Measurements from ENCODE around the gene GNG7.
"Not testable (repeated sequence)": the region's sequence is repeated elsewhere in the genome, so short reads cannot be mapped to it uniquely, and the experiment has no call there.

Gene GNG7

DNA sequence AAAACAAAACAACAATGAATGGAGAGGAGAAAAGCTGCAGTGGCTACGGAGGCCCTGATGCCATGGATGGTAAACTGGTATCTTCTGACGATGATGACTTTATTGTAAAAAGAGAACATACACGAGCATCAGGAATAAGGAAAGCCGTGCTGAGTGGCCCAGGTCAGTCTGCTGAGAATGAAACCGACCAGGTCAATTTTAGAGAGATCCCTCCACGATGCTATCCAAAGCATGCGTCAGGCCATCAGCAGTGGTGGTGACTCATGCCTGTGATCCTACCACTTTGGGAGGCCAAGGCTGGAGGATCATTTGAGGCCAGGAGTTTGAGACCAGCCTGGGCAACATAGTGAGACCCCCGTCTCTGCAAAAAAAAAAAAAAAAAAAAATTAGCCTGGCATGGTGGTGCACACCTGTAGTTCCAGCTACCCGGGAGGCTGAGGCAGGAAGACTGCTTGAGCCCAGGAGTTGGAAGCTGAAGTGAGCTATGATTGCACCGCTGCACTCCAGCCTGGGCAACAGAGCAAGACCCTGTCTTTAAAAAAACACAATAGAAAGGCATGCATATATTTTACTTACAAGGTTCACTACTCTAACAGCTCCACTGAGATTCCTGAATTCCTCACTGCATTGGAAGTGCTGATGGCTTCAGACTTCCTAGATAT is 164.3 kb downstream of the GNG7 start:
- Histone ChIP-seq H3K27ac (replicated peaks; ENCODE audit: low read length) (no peak overlapping the region), H3K4me1 (ENCODE audit: control insufficient read depth in 2 of 2, insufficient read depth in 1 of 2, low read depth in 1 of 2, low read length in 2 of 2) (peaks cover 9 to 12% of the 10 kb centered on the region in 2 donors), H4K91ac (ENCODE audit: low read depth, low read length, poor library complexity) (no peak overlapping the region), H2BK15ac (ENCODE audit: low read length) (no peak overlapping the region), H2BK5ac (ENCODE audit: low read length) (no peak overlapping the region), H3K14ac (ENCODE audit: low read length) (no peak overlapping the region), H2AK5ac (ENCODE audit: low read depth, low read length) (no peak overlapping the region), H3K79me1 (ENCODE audit: low read depth, low read length) (no peaks in the 10 kb centered on the region), H2BK120ac (ENCODE audit: low read depth, low read length) (no peak overlapping the region), H4K8ac (ENCODE audit: low read depth, low read length) (no peak overlapping the region), H2BK12ac (ENCODE audit: low read length) (no peak overlapping the region), H3K4me2 (ENCODE audit: insufficient read depth, low read length, poor library complexity, severe bottlenecking) (no peak overlapping the region), H3K27me3 (ENCODE audit: control insufficient read depth in 3 of 3, insufficient read depth in 3 of 3, low read depth in 1 of 3, low read length in 3 of 3) (peaks cover 0 to 3% (median 0%) of the 10 kb centered on the region in 3 experiments), H3K18ac (ENCODE audit: low read length) (no peak overlapping the region), H2AFZ (ENCODE audit: low read length) (no peak overlapping the region), H3K9me3 (replicated peaks in 1 of 2; ENCODE audit: control insufficient read depth in 2 of 2, insufficient read depth in 1 of 2, low read depth in 1 of 2, low read length in 2 of 2) (peaks cover 0 to 7% of the 10 kb centered on the region in 2 donors), H3K36me3 (replicated peaks in 1 of 2; ENCODE audit: control insufficient read depth in 2 of 2, insufficient read depth in 2 of 2, low read length in 2 of 2) (no peaks in the 10 kb centered on the region), H3K4me3 (ENCODE audit: low read length in 2 of 2) (no peak overlapping the region), H3K23ac (ENCODE audit: low read depth, low read length, poor library complexity) (no peak overlapping the region), H3K9ac (ENCODE audit: low read depth, low read length, poor library complexity) (no peak overlapping the region), H3K4ac (ENCODE audit: low read length) (no peak overlapping the region)
- DNase-seq (ENCODE audit: low spot score), result no peak
- no CpG with 5 or more reads among the region's 10 CpGs for WGBS, 2 donors (ENCODE audit: extremely low coverage in 2 of 2, insufficient read length in 2 of 2, insufficient replicate concordance in 1 of 2)

DNA sequence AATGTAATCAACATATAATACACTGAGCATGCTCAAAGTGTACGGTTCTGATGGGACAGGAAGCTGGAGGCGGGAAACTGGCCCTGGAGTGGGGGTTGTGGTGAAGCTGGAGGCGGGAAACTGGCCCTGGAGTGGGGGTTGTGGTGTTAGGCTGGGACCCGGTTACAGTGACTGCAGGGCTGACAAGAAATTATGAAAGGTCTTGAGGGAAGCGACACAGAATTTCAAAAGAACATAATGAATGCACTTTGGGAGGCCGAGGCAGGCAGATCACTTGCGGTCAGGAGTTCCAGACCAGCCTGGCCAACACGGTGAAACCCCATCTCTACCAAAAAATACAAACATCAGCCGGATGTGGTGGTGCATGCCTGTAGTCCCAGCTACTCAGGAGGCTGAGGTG is 164.9 kb downstream of the GNG7 start:
- not testable (repeated sequence) for H3K4me2 ChIP-seq (ENCODE audit: insufficient read depth, low read length, poor library complexity, severe bottlenecking); H3K79me1 ChIP-seq (ENCODE audit: low read depth, low read length); H2BK5ac ChIP-seq (ENCODE audit: low read length); H2BK120ac ChIP-seq (ENCODE audit: low read depth, low read length); H3K9ac ChIP-seq (ENCODE audit: low read depth, low read length, poor library complexity); H3K18ac ChIP-seq (ENCODE audit: low read length); H2BK12ac ChIP-seq (ENCODE audit: low read length); H4K8ac ChIP-seq (ENCODE audit: low read depth, low read length); DNase-seq (ENCODE audit: low spot score); H3K9me3 ChIP-seq (replicated peaks in 1 of 2; ENCODE audit: control insufficient read depth in 2 of 2, insufficient read depth in 1 of 2, low read depth in 1 of 2, low read length in 2 of 2); H3K4me3 ChIP-seq (ENCODE audit: low read length in 2 of 2); H2BK15ac ChIP-seq (ENCODE audit: low read length); H3K36me3 ChIP-seq (replicated peaks in 1 of 2; ENCODE audit: control insufficient read depth in 2 of 2, insufficient read depth in 2 of 2, low read length in 2 of 2); H3K27me3 ChIP-seq (ENCODE audit: control insufficient read depth in 3 of 3, insufficient read depth in 3 of 3, low read depth in 1 of 3, low read length in 3 of 3); H3K14ac ChIP-seq (ENCODE audit: low read length); H4K91ac ChIP-seq (ENCODE audit: low read depth, low read length, poor library complexity); H3K27ac ChIP-seq (replicated peaks; ENCODE audit: low read length); H2AK5ac ChIP-seq (ENCODE audit: low read depth, low read length); H3K4ac ChIP-seq (ENCODE audit: low read length); H3K23ac ChIP-seq (ENCODE audit: low read depth, low read length, poor library complexity); H2AFZ ChIP-seq (ENCODE audit: low read length)
- WGBS, 2 donors (ENCODE audit: extremely low coverage in 2 of 2, insufficient read length in 2 of 2, insufficient replicate concordance in 1 of 2), result no CpG with 5 or more reads among the region's 9 CpGs
- H3K4me1 ChIP-seq (ENCODE audit: control insufficient read depth in 2 of 2, insufficient read depth in 1 of 2, low read depth in 1 of 2, low read length in 2 of 2), result peaks cover 7 to 11% of the 10 kb centered on the region in 2 donors

DNA sequence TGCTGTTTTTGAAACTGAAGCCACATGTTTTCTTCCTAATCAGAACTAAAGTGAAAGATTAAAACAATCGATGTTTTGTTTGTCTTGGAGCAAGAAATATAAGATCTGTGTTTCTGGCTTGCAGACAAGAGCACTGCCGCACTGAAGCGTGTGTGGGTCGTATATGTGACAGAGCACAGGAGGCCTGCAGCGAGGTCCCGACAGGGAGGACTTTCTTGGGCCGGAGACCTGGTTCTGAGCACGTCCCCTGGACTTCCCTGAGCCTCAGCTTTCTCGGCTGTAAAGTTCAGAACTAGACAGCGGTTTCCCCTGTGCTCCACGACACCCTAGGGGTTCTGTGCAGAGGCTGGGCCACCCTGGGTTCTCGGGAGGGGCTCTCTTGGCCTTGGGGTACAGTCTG is 166.0 kb downstream of the GNG7 start:
- no peak for DNase-seq (ENCODE audit: low spot score)
- H3K27me3 ChIP-seq (ENCODE audit: control insufficient read depth in 3 of 3, insufficient read depth in 3 of 3, low read depth in 1 of 3, low read length in 3 of 3), result no peaks in the 10 kb centered on the region

DNA sequence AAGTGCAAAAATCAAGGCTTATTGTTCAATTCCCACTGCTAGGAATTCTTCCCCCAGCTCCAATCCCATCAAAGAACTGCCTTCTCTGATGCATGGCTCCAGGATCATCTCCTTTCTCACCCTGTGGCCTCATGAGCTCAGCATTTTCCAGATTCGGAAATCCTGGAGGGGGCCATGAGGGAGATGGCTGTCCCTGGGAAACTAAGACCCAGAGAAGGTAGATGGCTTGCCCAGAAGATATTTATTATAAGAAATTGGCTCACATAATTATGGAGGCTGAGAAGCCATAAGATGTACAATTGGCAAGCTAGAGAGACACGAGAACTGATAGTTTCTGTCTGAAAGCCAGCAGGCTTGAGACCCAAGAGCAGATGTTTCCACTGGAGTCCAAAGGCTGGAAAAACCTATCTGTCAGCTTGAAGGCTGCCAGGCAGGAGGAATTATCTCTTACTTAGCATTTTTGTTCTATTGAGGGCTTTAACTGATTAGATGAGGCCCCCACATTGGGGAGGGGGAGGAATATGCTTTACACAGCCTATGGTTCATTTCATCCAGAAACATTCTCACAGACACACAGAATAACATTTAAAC is 168.0 kb downstream of the GNG7 start:
- H3K14ac ChIP-seq (ENCODE audit: low read length), result no peak overlapping the region
- H3K4me1 ChIP-seq (ENCODE audit: control insufficient read depth in 2 of 2, insufficient read depth in 1 of 2, low read depth in 1 of 2, low read length in 2 of 2), result peaks cover 0 to under 1% of the 10 kb centered on the region in 2 donors
- H3K9ac ChIP-seq (ENCODE audit: low read depth, low read length, poor library complexity), result no peak overlapping the region
- H4K8ac ChIP-seq (ENCODE audit: low read depth, low read length), result no peak overlapping the region
- H3K4me2 ChIP-seq (ENCODE audit: insufficient read depth, low read length, poor library complexity, severe bottlenecking), result no peak overlapping the region
- no peaks in the 10 kb centered on the region for H3K27me3 ChIP-seq (ENCODE audit: control insufficient read depth in 3 of 3, insufficient read depth in 3 of 3, low read depth in 1 of 3, low read length in 3 of 3)
- WGBS, 2 donors (ENCODE audit: extremely low coverage in 2 of 2, insufficient read length in 2 of 2, insufficient replicate concordance in 1 of 2), result no CpG with 5 or more reads among the region's 2 CpGs
- no peaks in the 10 kb centered on the region for H3K79me1 ChIP-seq (ENCODE audit: low read depth, low read length)
- no peak overlapping the region for H4K91ac ChIP-seq (ENCODE audit: low read depth, low read length, poor library complexity)
- H2BK120ac ChIP-seq (ENCODE audit: low read depth, low read length), result no peak overlapping the region
- H2BK5ac ChIP-seq (ENCODE audit: low read length), result no peak overlapping the region
- H2BK15ac ChIP-seq (ENCODE audit: low read length), result no peak overlapping the region
- H3K9me3 ChIP-seq (replicated peaks in 1 of 2; ENCODE audit: control insufficient read depth in 2 of 2, insufficient read depth in 1 of 2, low read depth in 1 of 2, low read length in 2 of 2), result peaks cover 5 to 9% of the 10 kb centered on the region in 2 donors
- no peak for DNase-seq (ENCODE audit: low spot score)
- H3K4me3 ChIP-seq (ENCODE audit: low read length in 2 of 2), result no peak overlapping the region
- no peak overlapping the region for H3K4ac ChIP-seq (ENCODE audit: low read length)
- H3K36me3 ChIP-seq (replicated peaks in 1 of 2; ENCODE audit: control insufficient read depth in 2 of 2, insufficient read depth in 2 of 2, low read length in 2 of 2), result no peaks in the 10 kb centered on the region
- no peak overlapping the region for H3K23ac ChIP-seq (ENCODE audit: low read depth, low read length, poor library complexity)
- H3K27ac ChIP-seq (replicated peaks; ENCODE audit: low read length), result no peak overlapping the region
- H2BK12ac ChIP-seq (ENCODE audit: low read length), result no peak overlapping the region
- no peak overlapping the region for H2AK5ac ChIP-seq (ENCODE audit: low read depth, low read length)
- no peak overlapping the region for H2AFZ ChIP-seq (ENCODE audit: low read length)
- no peak overlapping the region for H3K18ac ChIP-seq (ENCODE audit: low read length)

More for the DNA sequence above, 166.0 kb downstream of the GNG7 start:
- no peak overlapping the region for H2BK5ac ChIP-seq (ENCODE audit: low read length)
- no CpG with 5 or more reads among the region's 12 CpGs for WGBS, 2 donors (ENCODE audit: extremely low coverage in 2 of 2, insufficient read length in 2 of 2, insufficient replicate concordance in 1 of 2)
- H2AFZ ChIP-seq (ENCODE audit: low read length), result no peak overlapping the region
- peaks cover 3 to 6% of the 10 kb centered on the region in 2 donors for H3K4me1 ChIP-seq (ENCODE audit: control insufficient read depth in 2 of 2, insufficient read depth in 1 of 2, low read depth in 1 of 2, low read length in 2 of 2)
- H3K23ac ChIP-seq (ENCODE audit: low read depth, low read length, poor library complexity), result no peak overlapping the region
- peaks cover 5 to 9% of the 10 kb centered on the region in 2 donors for H3K9me3 ChIP-seq (replicated peaks in 1 of 2; ENCODE audit: control insufficient read depth in 2 of 2, insufficient read depth in 1 of 2, low read depth in 1 of 2, low read length in 2 of 2)
- H3K36me3 ChIP-seq (replicated peaks in 1 of 2; ENCODE audit: control insufficient read depth in 2 of 2, insufficient read depth in 2 of 2, low read length in 2 of 2), result no peaks in the 10 kb centered on the region
- no peak overlapping the region for H2AK5ac ChIP-seq (ENCODE audit: low read depth, low read length)
- no peak overlapping the region for H4K8ac ChIP-seq (ENCODE audit: low read depth, low read length)
- H3K4me3 ChIP-seq (ENCODE audit: low read length in 2 of 2), result no peak overlapping the region
- no peak overlapping the region for H2BK120ac ChIP-seq (ENCODE audit: low read depth, low read length)
- no peak overlapping the region for H3K14ac ChIP-seq (ENCODE audit: low read length)
- no peak overlapping the region for H3K27ac ChIP-seq (replicated peaks; ENCODE audit: low read length)
- H3K9ac ChIP-seq (ENCODE audit: low read depth, low read length, poor library complexity), result no peak overlapping the region
- H4K91ac ChIP-seq (ENCODE audit: low read depth, low read length, poor library complexity), result no peak overlapping the region
- no peak overlapping the region for H2BK15ac ChIP-seq (ENCODE audit: low read length)
- no peaks in the 10 kb centered on the region for H3K79me1 ChIP-seq (ENCODE audit: low read depth, low read length)
- no peak overlapping the region for H3K4me2 ChIP-seq (ENCODE audit: insufficient read depth, low read length, poor library complexity, severe bottlenecking)
- no peak overlapping the region for H2BK12ac ChIP-seq (ENCODE audit: low read length)
- H3K4ac ChIP-seq (ENCODE audit: low read length), result no peak overlapping the region
- H3K18ac ChIP-seq (ENCODE audit: low read length), result no peak overlapping the region

All from neuronal stem cell (in vitro differentiated cells).